GDM1 (cell line): ENCODE data around the gene ROBO2.

Experiments used
- DNase-seq: peaks from one replicate; lab custom pipeline; 2025; lab: John Stamatoyannopoulos, UW

The ROBO2 gene

DNA sequence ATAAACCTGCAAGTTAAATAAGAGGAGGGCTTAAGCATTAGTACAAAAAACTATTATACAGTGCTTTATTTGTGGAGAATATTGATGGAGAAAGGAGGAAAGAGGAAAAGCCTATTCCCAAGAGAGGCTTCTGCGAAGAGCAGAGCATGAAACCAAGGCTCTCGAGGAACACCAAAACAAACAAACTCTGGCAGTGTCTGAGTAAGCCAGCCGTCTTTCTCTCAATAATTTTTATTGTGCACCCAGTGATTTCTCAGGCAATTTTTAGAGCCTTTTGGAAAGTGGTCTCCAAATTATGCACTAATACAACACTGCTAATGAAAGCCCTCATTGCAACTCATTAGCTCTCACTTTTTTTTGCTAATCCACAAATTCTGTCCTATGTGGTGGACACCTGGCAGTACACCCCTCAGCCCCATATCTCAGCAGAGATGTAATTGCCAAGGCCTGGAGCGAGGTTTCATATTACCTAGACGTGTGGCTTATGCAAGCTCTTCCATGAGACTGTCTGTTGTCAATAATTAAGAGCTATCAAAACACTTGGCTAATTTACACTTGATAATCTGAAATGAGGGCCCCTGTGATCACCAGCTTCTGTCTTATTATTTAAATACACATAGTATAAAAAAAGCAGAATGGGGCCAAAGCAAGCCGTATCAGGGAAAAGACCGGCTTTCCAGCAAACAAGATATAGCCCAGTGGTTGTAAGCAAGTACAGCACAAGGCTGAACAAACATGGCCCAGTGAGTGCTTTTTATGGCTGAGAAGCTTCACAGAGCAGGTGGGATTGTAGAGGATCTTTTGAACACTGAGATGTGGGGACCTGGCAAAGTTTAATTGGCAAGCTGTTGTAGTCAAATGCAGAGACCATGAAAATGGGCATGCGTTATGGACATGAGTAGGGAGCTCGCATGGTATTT, 216.9 kb downstream of the ROBO2 start:
- DNase-seq: no peak

DNA sequence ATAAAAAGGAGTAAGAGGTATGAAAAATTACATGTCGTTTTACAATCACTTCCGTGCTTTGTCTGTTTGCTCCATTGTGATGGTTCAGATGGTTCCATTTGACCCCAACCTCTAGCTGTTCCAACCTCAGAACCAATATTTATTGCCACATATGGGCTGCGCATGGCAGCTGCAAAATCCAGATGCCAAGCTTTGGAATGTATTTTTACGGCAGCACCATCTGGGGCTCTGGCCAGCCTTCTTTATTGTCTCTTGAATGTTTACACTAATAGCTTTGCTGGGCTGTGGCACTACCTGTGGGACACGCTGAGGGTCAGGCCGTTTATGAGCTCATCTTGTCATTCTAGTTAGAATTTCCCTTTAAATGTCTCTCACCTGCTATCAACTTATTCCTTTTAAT, 219.8 kb downstream of the ROBO2 start:
- DNase-seq: no peak

DNA sequence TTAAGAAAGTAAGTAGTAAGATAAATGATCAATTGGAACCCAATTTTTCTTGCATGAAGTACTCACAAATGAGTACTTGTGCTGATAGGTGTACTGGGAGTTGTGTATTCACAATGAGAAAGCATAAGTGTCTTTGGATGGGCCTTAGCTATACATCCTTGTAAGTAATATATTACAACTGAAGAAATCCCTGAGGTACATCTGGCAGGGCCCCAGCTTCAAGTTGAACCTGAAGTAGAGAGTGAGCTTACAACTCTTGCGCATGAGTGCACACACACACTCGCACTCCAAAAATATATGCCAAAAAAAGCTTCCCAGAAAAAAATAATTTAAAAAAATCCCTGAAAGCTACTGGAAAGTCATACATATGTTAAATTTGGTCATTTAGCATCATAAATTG, 222.5 kb downstream of the ROBO2 start:
- DNase-seq: no peak

DNA sequence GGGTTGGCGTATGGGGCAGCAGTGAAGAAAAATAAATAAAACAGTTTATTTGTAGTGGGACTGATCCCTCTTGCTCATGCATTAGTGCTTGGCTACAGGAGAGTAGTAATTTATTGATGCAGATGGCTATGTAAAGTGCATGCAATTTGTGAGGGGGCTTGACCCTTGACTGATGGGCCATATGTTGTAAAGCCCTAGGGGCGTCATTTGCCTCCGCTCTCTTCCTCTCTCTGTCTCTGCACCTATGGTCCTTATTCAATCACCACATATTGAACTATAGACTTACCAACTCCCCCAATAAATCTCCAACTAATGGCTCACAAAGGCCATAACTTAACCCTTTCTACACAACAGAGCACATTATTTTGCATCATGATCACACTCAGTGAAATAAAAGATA, 227.7 kb downstream of the ROBO2 start:
- DNase-seq: no peak

DNA sequence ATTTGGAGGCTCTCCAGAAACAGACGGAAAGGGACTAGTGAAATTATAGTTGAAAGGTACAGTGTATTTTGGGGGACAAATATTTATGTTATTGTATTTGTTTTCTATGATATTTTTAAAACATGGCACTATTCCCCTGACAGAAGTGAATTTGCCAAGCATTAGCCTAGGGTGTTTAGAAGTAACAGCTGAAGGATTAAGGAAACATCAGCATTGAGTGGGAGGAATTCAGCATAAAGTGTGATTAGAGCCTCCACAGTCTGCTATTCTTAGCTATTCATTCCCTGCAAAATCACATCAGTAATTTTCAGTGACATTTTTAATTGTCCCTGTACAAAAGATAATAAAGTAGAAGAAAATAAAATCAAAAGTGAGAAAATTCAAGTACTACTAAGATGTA, 231.4 kb downstream of the ROBO2 start:
- no peak for DNase-seq

DNA sequence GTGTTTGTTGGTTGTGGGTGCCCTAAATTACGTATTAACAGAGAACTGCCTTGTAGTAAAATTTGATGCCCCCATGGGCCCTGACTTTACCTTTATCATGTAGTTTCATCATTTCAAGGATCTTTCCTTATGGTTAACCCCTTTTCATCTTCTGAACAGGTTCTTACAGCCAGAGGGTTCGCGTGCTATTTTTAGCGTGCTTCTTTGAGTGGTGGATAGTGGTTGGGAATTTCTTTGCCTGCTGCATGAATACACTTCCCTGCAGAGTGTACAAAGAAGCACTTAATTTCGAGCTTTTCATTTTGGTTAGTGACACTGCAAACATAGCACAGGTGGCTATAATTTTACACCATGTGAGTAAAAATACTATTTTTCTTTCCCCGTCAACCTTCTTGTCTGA, 231.8 kb downstream of the ROBO2 start:
- DNase-seq: no peak

DNA sequence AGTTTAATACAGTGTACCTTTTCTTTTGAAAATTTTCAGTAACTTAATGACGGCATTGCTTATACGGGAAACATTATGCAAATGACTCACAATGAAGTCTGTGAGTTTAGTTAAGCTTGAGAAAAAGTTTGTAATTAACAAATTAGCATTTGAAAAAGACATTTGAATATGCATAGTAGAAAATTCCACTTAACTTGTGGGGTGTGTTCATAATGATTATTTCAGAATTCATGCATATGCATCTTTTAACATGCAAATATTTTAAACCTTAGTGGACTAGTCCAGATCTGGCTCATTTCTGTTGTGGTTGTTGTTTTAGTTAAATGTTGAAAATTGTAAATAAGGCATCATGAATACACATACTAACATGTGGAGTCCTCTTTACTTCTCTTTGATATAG, 239.4 kb downstream of the ROBO2 start:
- no peak for DNase-seq

DNA sequence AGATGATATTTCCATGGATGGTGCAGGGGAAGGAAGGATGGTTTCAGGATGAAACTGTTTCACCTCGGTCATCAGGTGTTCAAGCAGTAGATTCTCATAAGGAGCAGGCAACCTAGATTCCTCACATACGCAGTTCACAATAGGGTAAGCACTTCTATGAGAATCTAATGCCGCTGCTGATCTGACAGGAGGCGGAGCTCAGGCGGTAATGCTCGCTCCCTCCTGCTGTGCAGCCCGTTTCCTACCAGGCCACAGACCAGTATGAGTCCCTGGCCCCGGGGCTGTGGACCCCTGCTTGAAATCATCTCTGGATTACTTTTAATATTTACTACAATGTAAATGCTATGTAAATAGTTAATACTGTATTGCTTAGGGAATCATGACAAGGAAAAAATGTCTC, 241.8 kb downstream of the ROBO2 start:
- DNase-seq: no peak

DNA sequence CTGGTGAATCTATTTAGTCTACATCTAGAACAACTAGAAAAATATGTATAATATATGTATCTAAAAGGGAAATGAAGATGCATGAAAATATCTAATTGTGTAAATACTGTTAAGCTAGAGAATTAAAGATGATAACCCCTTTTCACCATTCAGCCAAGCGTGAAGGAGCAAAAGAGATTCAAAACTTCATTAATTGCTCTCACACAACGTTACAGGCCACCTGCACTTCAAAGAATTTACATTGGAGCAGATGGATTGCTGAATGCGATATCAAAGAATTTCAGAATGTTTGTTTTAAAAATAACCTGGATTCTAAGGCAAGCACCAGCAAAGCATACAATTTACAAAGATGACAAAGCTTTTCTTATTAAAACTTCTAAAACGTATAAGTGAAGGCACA, 243.2 kb downstream of the ROBO2 start:
- no peak for DNase-seq

DNA sequence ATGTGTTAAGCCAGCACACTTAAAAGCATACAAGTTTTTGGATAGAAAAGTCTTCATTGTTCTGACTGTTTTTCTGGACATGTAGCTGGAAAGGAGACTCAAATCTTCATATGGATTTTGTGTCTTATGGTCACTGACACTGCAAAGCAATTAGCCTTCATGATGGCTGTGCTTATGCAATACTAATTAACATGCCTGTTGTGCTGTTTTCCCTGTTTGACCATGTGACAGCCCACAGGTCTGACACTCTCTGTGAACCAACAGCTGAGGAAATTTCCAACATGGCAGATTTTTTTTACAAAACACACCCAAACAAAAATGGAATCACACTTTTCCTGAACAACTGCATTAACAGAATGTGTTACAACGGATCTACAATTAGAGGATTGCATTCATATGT, 248.4 kb downstream of the ROBO2 start:
- DNase-seq: no peak

DNA sequence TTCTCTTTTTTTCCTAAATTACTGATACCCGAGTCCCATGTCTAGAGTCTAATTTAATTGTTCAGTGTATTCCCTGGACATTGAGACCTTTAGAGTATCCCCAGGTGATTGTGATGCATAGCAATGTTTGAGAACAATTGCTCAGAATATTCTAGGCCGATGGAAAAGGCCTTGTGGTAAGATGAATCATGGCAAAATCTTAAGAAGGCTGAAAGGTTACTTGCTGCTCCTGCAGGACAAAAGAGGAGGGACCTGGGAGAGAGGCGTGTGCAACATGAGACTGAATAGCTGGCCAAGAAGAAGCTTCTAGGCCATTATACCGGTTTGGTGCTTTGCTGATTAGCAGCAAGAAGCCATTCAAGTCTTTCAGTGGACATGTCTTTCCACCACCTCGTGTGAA, 256.6 kb downstream of the ROBO2 start:
- no peak for DNase-seq

DNA sequence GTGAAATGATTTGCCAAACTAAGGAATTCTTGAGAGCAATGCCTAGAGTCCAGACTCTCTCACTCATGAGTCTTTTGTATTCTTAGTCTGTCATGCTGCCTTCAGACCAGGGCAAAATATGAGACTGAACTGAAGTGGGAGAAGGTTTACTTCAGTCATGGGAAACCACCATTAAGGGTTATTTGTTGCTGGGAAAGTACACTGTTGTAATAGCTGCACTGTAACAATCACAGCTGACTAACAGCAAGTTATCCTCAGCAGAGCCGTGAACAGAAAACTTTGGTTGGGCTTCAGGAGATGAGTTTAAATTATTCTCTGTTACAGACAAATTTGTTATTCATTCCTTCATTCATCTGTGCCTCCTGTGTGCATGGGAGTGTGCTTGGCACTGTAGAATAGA, 258.5 kb downstream of the ROBO2 start:
- DNase-seq: no peak

DNA sequence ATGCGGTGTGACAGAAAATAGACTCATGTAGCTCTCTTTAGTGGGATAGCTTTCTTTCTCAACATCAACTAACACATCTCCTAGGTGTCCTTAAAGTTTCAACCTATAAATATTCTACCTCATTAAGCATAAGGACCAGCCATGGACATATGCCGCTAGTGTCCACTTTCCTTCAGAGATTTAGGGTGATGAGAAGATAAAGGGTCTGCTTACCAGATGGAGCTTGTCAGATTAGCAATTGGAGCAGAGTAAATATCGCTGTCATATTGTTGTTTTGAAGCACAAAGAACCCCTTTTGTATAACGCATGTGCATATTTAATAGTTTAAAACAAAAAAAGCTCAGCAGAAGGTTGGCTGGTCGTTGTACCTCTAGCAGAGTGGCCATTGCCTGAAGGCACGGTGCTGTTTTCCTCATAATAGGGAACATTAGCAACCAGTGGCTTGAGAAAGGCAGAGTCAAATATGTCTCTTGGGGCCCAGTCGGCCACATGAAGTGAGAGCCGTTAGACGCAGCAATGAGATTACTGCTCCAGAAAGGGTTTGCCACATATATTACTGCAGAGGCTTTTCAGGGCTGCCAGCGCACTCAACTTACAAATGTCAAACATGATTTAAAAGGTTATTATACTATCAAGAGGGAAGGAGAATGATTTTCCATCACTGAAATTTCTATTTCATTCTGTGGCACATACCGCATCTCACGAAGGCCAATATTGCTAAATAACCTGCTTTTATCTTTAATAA, 264.2 kb downstream of the ROBO2 start:
- no peak for DNase-seq

DNA sequence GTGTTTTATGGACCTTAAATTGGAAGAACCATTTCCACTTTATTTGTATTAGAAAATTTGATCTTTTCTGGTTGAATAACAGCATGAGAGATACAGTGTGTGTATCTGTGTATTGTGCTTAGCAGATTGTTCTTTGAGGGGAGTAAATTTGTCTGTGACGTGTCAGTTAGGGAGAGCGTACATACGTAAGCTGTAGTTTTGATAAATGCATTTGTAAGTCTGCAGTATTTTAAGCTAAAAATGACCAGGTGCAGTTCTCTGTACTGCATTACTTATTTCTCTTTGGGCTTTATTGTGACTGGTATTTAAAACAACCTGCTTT, 264.8 kb downstream of the ROBO2 start:
- DNase-seq: no peak

DNA sequence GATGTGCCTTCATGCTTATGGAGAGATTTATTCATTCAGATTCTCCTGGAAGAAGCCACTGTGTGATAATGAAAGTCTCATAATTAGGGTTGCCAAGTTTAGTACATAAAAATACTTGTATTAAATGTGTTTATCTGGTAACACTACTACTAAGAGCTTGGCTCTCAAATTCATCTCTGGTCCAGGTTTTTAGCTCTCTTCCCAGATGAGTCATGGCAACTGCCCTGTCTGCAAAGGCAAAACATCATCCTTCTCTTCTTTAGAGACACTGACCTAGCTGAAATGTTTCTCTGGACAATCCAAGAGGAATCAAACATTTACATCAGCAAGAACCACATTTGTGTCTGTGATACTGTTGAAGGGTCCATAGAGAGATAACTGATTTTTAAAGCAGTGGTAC, 269.6 kb downstream of the ROBO2 start:
- DNase-seq: no peak

DNA sequence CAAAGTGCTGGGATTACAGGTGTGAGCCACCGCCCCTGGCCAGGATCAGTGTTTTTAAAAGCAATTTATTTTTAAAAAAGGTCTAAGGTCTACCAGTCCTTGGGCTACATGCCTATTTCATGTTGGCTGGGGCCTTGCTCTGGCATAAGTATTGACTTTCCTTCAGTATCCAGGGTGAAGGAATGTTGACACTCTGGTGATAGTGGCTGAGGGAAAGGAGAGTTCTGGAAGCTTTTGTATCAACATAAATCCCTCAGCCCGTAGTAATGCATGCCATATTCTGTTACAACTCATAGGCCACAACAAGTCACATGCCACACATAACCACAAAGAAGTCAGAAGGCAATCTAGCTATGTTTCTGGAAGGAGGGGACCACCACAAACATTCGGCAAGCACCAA, 273.9 kb downstream of the ROBO2 start:
- DNase-seq: no peak

DNA sequence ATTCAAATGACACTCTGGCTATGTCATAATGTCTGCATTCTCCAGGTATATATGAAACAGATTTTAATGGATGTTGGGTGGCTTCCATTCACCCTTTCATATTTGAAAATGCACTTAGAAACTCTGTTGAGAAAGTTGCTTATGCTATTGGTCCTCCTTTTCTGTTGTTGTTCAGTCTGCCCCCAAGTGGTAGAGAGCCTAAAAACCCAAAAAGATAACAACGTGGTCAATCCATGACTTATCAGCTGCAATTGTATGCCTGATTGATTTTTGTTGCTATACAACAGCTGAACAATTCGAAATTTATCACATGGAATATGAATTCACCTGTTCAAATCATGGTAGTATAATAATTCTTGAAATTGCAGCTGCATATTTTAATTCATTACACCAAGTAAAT, 279.8 kb downstream of the ROBO2 start:
- DNase-seq: no peak

DNA sequence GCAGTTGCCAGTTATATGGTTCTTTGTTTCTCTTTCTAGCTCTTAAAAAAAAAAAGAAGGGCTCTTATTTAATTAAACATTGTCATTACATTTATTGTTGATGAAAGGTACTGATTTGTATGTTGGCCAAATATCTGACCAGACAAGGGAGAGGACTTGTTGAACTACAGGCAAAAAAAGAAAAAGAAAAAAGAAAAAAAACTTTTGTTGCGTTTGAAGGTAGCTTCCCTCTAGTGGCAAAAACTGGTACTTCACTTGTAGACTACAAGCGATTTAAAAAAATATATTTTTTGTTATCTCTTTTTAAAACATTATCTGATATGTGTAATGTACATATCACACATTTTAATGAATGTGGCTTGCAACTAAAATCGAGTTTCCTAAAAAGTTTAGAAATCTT, 280.6 kb downstream of the ROBO2 start:
- DNase-seq: no peak

DNA sequence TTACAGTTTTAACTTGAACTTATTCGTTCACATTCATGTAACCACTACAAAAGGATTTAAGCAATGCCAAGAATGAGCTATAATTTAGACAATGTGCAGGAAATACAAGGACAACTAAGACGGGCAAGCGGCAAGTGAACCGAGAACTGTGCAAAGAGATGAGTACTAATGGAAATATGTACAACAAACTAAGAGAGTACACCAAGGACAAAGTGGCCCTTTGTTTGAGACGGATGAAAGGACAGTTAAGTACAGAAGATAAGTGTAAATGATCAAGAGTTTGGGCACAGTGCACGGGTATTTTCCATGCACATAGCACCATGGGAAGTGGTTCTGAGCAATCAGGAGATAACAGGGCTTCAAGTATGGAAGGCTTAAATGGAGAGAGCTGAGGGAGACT, 281.7 kb downstream of the ROBO2 start:
- no peak for DNase-seq

DNA sequence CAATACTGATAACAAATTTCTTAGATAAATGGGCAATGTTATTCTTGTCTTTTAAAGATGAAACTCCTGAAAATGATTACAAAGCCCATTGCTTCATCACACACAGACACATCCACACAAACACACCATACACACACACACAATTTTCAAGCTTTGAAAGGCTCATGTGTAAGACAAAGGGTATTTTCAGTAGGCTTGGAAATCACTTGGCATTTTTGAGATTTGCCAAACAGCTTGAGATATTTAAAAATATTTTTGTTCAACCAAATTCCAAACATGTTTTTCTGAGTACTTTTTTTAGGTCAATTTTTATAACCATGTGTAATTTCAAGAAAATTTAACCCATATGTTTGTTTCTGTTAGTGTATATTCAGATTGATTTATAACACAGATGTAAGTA, 283.7 kb downstream of the ROBO2 start:
- DNase-seq: no peak

DNA sequence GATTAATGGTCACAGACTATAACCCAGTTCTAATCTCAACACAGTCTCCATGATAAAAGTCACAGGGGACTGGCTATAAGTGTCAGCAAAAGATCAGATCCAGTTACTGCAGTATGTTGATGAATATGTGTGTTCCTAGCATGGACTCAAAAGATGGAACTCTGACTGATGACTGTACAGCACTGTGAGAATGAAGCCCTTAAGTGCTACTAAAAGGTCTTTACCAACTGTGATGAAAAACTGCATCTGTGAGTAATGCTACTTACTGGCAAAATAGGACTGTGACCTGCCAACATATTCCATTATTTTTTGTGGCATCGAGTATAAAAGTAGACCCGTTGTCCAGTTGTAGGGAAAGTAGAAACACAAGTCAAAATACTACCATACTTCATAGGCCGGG, 284.2 kb downstream of the ROBO2 start:
- no peak for DNase-seq

DNA sequence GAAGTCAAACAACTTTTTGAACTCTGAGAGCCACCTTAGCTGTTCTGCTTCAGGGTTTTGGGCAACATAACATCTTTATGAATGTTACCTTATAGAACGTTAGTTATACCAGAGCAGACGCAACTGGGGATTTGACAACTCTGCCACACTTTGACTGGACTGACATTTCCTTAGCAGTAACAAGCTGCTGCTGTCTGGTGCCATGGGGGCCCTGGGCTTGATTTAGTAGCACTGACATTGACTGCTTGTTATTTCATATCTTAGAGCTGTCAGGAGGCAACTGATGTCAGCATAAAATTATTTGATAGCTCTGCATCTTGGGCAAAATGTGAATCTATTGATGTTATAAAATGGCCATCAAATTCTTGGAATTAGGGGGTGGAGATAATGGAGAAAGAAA, 285.4 kb downstream of the ROBO2 start:
- no peak for DNase-seq

DNA sequence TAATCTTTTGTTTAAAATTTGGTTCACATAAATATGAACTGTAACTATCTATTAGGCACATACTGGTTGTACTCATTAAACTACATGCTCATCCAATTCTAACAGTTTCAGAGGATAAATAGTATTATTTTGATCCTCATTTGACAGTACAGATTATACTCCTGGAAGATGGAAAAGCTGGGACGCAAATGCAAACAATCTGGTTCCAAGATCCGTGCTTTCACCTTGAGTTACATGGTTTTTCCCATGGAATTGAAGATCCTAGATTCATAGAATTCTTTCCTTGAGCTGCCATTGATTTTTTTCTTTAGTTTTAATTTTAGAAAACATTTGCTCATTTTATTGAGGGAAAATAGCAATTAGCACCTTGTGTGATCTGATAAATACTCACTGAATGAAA, 285.8 kb downstream of the ROBO2 start:
- DNase-seq: no peak

DNA sequence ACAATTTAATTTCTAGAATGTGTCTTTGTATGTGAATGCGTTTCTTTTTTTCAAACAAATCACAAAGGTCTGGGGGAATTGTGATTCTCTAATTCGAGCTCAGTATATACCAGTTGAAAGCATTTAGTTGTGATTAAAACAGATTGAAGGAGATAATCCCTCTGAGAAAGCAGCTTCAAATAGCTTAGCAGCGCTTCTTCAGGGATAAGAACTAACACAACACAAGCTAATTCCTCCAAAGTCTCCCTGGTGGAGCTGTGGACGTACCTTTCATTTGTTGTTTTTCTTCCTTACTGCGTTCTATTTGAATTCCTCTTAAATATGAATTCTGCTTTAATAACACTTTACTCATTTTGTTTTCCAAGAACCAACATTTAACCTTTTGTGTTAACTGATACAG, 286.7 kb downstream of the ROBO2 start:
- no peak for DNase-seq
